Esophagus squamous epithelium (tissue), 4 donors: ENCODE results near the gene GRB2.

Experiments
- POLR2A ChIP-seq, 4 donors: fragments of 450-650 bp; IDR thresholded peaks; one replicate each; pipeline ENCODE4 v1.6.1; 2017; ENCODE audit warnings: antibody characterized with exemption in 4 of 4, mild to moderate bottlenecking in 4 of 4, moderate library complexity in 3 of 4
- TF ChIP-seq, protein P1 (sequence below), 6 experiments: fragments of 450-650 bp in 4 of 6; fragments of 200-600 bp in 2 of 6; sonication (generic) in 2 of 6; IDR thresholded peaks; one replicate each; pipeline ENCODE4 v1.5.1; 2016 to 2019; ENCODE audit warnings: antibody characterized with exemption in 6 of 6, mild to moderate bottlenecking in 4 of 6, moderate library complexity in 4 of 6

DNA sequence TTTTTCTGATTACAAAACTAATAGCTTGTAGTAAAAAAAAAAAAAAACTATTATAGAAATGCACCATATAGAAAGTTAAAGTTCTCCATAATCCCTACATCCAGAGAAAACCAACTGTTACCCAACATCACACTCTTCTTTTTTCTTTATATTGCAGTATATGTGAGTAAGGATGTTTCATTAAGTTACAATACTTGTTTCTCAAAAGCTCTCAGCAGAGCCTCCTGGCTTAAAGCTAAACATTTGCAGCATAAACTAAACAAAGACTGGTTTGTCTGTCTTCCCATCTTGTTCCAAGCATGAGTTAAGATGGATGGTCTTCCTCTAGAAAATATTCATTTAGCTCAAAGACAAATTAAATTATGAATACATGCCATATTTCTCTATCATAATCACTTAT, 25.2 kb downstream of the GRB2 start:
- TF ChIP-seq, protein P1, sequence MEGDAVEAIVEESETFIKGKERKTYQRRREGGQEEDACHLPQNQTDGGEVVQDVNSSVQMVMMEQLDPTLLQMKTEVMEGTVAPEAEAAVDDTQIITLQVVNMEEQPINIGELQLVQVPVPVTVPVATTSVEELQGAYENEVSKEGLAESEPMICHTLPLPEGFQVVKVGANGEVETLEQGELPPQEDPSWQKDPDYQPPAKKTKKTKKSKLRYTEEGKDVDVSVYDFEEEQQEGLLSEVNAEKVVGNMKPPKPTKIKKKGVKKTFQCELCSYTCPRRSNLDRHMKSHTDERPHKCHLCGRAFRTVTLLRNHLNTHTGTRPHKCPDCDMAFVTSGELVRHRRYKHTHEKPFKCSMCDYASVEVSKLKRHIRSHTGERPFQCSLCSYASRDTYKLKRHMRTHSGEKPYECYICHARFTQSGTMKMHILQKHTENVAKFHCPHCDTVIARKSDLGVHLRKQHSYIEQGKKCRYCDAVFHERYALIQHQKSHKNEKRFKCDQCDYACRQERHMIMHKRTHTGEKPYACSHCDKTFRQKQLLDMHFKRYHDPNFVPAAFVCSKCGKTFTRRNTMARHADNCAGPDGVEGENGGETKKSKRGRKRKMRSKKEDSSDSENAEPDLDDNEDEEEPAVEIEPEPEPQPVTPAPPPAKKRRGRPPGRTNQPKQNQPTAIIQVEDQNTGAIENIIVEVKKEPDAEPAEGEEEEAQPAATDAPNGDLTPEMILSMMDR (IDR thresholded peaks at IDR 0.05): no peak
- no peak for TF ChIP-seq POLR2A (IDR thresholded peaks at IDR 0.05)
